ENCODE measurements around the gene HOXB1. TPM values are rescaled to one million over a fixed set of nuclear protein-coding genes. Genes with fewer than 3 reads are reported as not detected.
A peak's percentile ranks its signal among the peaks of the same experiment; 100 is the strongest.

HOXB1 gene
- total and polyA plus RNA-seq, 9 donors, result 0.13 TPM; not detected in 8

- 39% methylated on average over 4 of the region's 14 CpGs for WGBS (ENCODE audit: insufficient coverage)
- H3K9me3 ChIP-seq (replicated peaks; ENCODE audit: control insufficient read depth, low read depth, low read length), result no peaks in the 10 kb centered on the region
- H3K27me3 ChIP-seq (ENCODE audit: control insufficient read depth, insufficient read depth, low read length), result peaks cover 90% of the 10 kb centered on the region
- H3K4me3 ChIP-seq (ENCODE audit: low read length), result no peak overlapping the region
- peaks cover 18% of the 10 kb centered on the region for H3K4me1 ChIP-seq (ENCODE audit: control insufficient read depth, insufficient read depth, low read length)
- no peak for DNase-seq
- no peaks in the 10 kb centered on the region for H3K36me3 ChIP-seq (ENCODE audit: control insufficient read depth, insufficient read depth, low read length)
- H3K27ac ChIP-seq (ENCODE audit: low read length), result no peak overlapping the region
Observed at GRCh38 chr17:48559840-48560817, 29.3 kb upstream of the HOXB1 start.

- no peaks in the 10 kb centered on the region for H3K36me3 ChIP-seq (ENCODE audit: control insufficient read depth, insufficient read depth, low read length)
- peaks cover 89% of the 10 kb centered on the region for H3K27me3 ChIP-seq (ENCODE audit: control insufficient read depth, insufficient read depth, low read length)
- no peak for DNase-seq
Observed at GRCh38 chr17:48559122-48559839, 28.5 kb upstream of the HOXB1 start.

GRCh38 chr17:48558831-48559121, 28.0 kb upstream of the HOXB1 start:
- H3K27ac ChIP-seq (ENCODE audit: low read length), result no peak overlapping the region
- no peak overlapping the region for H3K4me3 ChIP-seq (ENCODE audit: low read length)
- DNase-seq, result no peak
- H3K4me1 ChIP-seq (ENCODE audit: control insufficient read depth, insufficient read depth, low read length), result peaks cover 26% of the 10 kb centered on the region
- H3K9me3 ChIP-seq (replicated peaks; ENCODE audit: control insufficient read depth, low read depth, low read length), result no peaks in the 10 kb centered on the region
- H3K36me3 ChIP-seq (ENCODE audit: control insufficient read depth, insufficient read depth, low read length), result no peaks in the 10 kb centered on the region
- H3K27me3 ChIP-seq (ENCODE audit: control insufficient read depth, insufficient read depth, low read length), result peaks cover 92% of the 10 kb centered on the region
- WGBS (ENCODE audit: insufficient coverage), result 77% methylated on average over 2 of the region's 2 CpGs

More at GRCh38 chr17:48559122-48559839, 28.5 kb upstream of the HOXB1 start:
- H3K4me3 ChIP-seq (ENCODE audit: low read length), result no peak overlapping the region
- WGBS (ENCODE audit: insufficient coverage), result 53% methylated on average over 8 of the region's 16 CpGs
- peaks cover 24% of the 10 kb centered on the region for H3K4me1 ChIP-seq (ENCODE audit: control insufficient read depth, insufficient read depth, low read length)
- H3K27ac ChIP-seq (ENCODE audit: low read length), result no peak overlapping the region
- H3K9me3 ChIP-seq (replicated peaks; ENCODE audit: control insufficient read depth, low read depth, low read length), result no peaks in the 10 kb centered on the region

- Histone ChIP-seq H3K27me3 (ENCODE audit: control insufficient read depth, insufficient read depth, low read length) (peaks cover 87% of the 10 kb centered on the region), H3K4me3 (ENCODE audit: low read length) (no peak overlapping the region), H3K9me3 (replicated peaks; ENCODE audit: control insufficient read depth, low read depth, low read length) (no peaks in the 10 kb centered on the region), H3K27ac (ENCODE audit: low read length) (no peak overlapping the region), H3K36me3 (ENCODE audit: control insufficient read depth, insufficient read depth, low read length) (no peaks in the 10 kb centered on the region), H3K4me1 (ENCODE audit: control insufficient read depth, insufficient read depth, low read length) (peaks cover 23% of the 10 kb centered on the region)
- DNase-seq, result no peak
- 73% methylated on average over 6 of the region's 13 CpGs for WGBS (ENCODE audit: insufficient coverage)
Observed at GRCh38 chr17:48558057-48558830, 27.4 kb upstream of the HOXB1 start.

GRCh38 chr17:48556576-48557401, 26.0 kb upstream of the HOXB1 start:
- H3K27me3 ChIP-seq (ENCODE audit: control insufficient read depth, insufficient read depth, low read length), result peaks cover 86% of the 10 kb centered on the region
- no peak overlapping the region for H3K27ac ChIP-seq (ENCODE audit: low read length)
- no peaks in the 10 kb centered on the region for H3K9me3 ChIP-seq (replicated peaks; ENCODE audit: control insufficient read depth, low read depth, low read length)
- no peak for DNase-seq
- peaks cover 28% of the 10 kb centered on the region for H3K4me1 ChIP-seq (ENCODE audit: control insufficient read depth, insufficient read depth, low read length)
- H3K36me3 ChIP-seq (ENCODE audit: control insufficient read depth, insufficient read depth, low read length), result no peaks in the 10 kb centered on the region
- H3K4me3 ChIP-seq (ENCODE audit: low read length), result no peak overlapping the region
- 76% methylated on average over 2 of the region's 7 CpGs for WGBS (ENCODE audit: insufficient coverage)

GRCh38 chr17:48556229-48556575, 25.4 kb upstream of the HOXB1 start:
- 100% methylated on average over 1 of the region's 5 CpGs for WGBS (ENCODE audit: insufficient coverage)
- no peak overlapping the region for H3K27ac ChIP-seq (ENCODE audit: low read length)
- no peaks in the 10 kb centered on the region for H3K9me3 ChIP-seq (replicated peaks; ENCODE audit: control insufficient read depth, low read depth, low read length)
- peaks cover 86% of the 10 kb centered on the region for H3K27me3 ChIP-seq (ENCODE audit: control insufficient read depth, insufficient read depth, low read length)
- H3K4me1 ChIP-seq (ENCODE audit: control insufficient read depth, insufficient read depth, low read length), result peaks cover 28% of the 10 kb centered on the region
- H3K36me3 ChIP-seq (ENCODE audit: control insufficient read depth, insufficient read depth, low read length), result no peaks in the 10 kb centered on the region
- no peak overlapping the region for H3K4me3 ChIP-seq (ENCODE audit: low read length)
- no peak for DNase-seq

- WGBS (ENCODE audit: insufficient coverage), result 11% methylated on average over 9 of the region's 36 CpGs
- Histone ChIP-seq H3K27me3 (ENCODE audit: control insufficient read depth, insufficient read depth, low read length) (peaks cover 86% of the 10 kb centered on the region), H3K4me3 (ENCODE audit: low read length) (peak overlapping the region; percentile 41), H3K27ac (ENCODE audit: low read length) (peak overlapping the region; percentile 77), H3K36me3 (ENCODE audit: control insufficient read depth, insufficient read depth, low read length) (peaks cover 3% of the 10 kb centered on the region), H3K9me3 (replicated peaks; ENCODE audit: control insufficient read depth, low read depth, low read length) (no peaks in the 10 kb centered on the region), H3K4me1 (ENCODE audit: control insufficient read depth, insufficient read depth, low read length) (peaks cover 30% of the 10 kb centered on the region)
- peak; percentile 88 for DNase-seq
Observed at GRCh38 chr17:48555258-48556228, 24.7 kb upstream of the HOXB1 start.

- peak overlapping the region; percentile 41 for H3K4me3 ChIP-seq (ENCODE audit: low read length)
- 24% methylated on average over 36 of the region's 44 CpGs for WGBS (ENCODE audit: insufficient coverage)
- H3K27me3 ChIP-seq (ENCODE audit: control insufficient read depth, insufficient read depth, low read length), result peaks cover 85% of the 10 kb centered on the region
Observed at GRCh38 chr17:48554412-48555257, 23.8 kb upstream of the HOXB1 start.

More at GRCh38 chr17:48554412-48555257, 23.8 kb upstream of the HOXB1 start:
- peaks cover 31% of the 10 kb centered on the region for H3K4me1 ChIP-seq (ENCODE audit: control insufficient read depth, insufficient read depth, low read length)
- H3K27ac ChIP-seq (ENCODE audit: low read length), result peak overlapping the region; percentile 77
- H3K36me3 ChIP-seq (ENCODE audit: control insufficient read depth, insufficient read depth, low read length), result peaks cover 6% of the 10 kb centered on the region
- H3K9me3 ChIP-seq (replicated peaks; ENCODE audit: control insufficient read depth, low read depth, low read length), result no peaks in the 10 kb centered on the region
- DNase-seq, result no peak
